Activated naive CD4-positive, alpha-beta T cell treated with anti-CD3 and anti-CD28 coated beads, Interleukin-2, amount 10 ng/mL, durations not matched to agents 7 days and 5 days (primary cell): ENCODE data around the gene HUS1.
"Not testable (repeated sequence)": the region's sequence is repeated elsewhere in the genome, so short reads cannot be mapped to it uniquely, and the experiment has no call there.

Experiments used
- CTCF ChIA-PET: fragments of 350-600 bp; sonication (Branson Sonifier 250); formaldehyde crosslinking; loops from one replicate; lab custom pipeline; 2021; ENCODE audit warnings: antibody characterized with exemption; lab: Charles Lee
- DNase-seq: peaks from one replicate; pipeline ENCODE4 v3.0.0-alpha.2; 2020
- H3K27ac Mint-ChIP-seq: one replicate; pipeline ENCODE4 v1.8.0; 2021; ENCODE audit warnings: mild to moderate bottlenecking, moderate library complexity, mixed read lengths
- H3K27me3 Mint-ChIP-seq: one replicate; pipeline ENCODE4 v1.8.0; 2021; ENCODE audit warnings: mild to moderate bottlenecking, mixed read lengths
- H3K36me3 Mint-ChIP-seq: one replicate; pipeline ENCODE4 v1.8.0; 2021; ENCODE audit warnings: mixed read lengths
- H3K4me1 Mint-ChIP-seq: one replicate; pipeline ENCODE4 v1.8.0; 2021; ENCODE audit warnings: mixed read lengths
- H3K4me3 Mint-ChIP-seq: one replicate; pipeline ENCODE4 v1.8.0; 2021; ENCODE audit warnings: mild to moderate bottlenecking, moderate library complexity, mixed read lengths
- H3K9me3 Mint-ChIP-seq: one replicate; pipeline ENCODE4 v1.8.0; 2021; ENCODE audit warnings: mixed read lengths

Gene HUS1

GRCh38 chr7:47991741-47992311 is 12.4 kb upstream of the HUS1 start:
- Mint-ChIP-seq H3K4me3 (peak overlapping the region; percentile 79), H3K27me3 (no peaks in the 10 kb centered on the region), H3K36me3 (peaks cover 2% of the 10 kb centered on the region), H3K4me1 (peaks cover 23% of the 10 kb centered on the region), H3K27ac (peak overlapping the region; percentile 91), H3K9me3 (peaks cover 2% of the 10 kb centered on the region)
- CTCF ChIA-PET, result interaction anchor here (0.7 to 3.5 kb wide), 23 partner anchors 9 to 163 kb away, joined by 3 to 84 read pairs (median 4); partner anchors contain the start of gene UPP1
- DNase-seq, result peak; percentile 94

GRCh38 chr7:47991270-47991669 is 11.9 kb upstream of the HUS1 start:
- peaks cover 23% of the 10 kb centered on the region for H3K4me1 Mint-ChIP-seq
- DNase-seq, result no peak
- no peaks in the 10 kb centered on the region for H3K27me3 Mint-ChIP-seq
- peak overlapping the region; percentile 79 for H3K4me3 Mint-ChIP-seq
- H3K9me3 Mint-ChIP-seq, result peaks cover 2% of the 10 kb centered on the region
- peaks cover 2% of the 10 kb centered on the region for H3K36me3 Mint-ChIP-seq
- CTCF ChIA-PET, result interaction anchor here (0.7 to 3.5 kb wide), 19 partner anchors 8 to 164 kb away, joined by 3 to 84 read pairs (median 4); partner anchors contain the start of gene UPP1
- peak overlapping the region; percentile 91 for H3K27ac Mint-ChIP-seq

- Mint-ChIP-seq H3K4me1 (peaks cover 23% of the 10 kb centered on the region), H3K9me3 (peaks cover 2% of the 10 kb centered on the region), H3K4me3 (peak overlapping the region; percentile 13), H3K27ac (peak overlapping the region; percentile 59), H3K36me3 (peaks cover 2% of the 10 kb centered on the region), H3K27me3 (no peaks in the 10 kb centered on the region)
- no peak for DNase-seq
- CTCF ChIA-PET, result interaction anchor here (1.0 to 3.5 kb wide), 10 partner anchors 8 to 164 kb away, joined by 4 to 84 read pairs (median 8); no protein-coding TSS in a partner anchor
Observed at GRCh38 chr7:47990592-47990991, 11.2 kb upstream of the HUS1 start.

- H3K4me3 Mint-ChIP-seq, H3K9me3 Mint-ChIP-seq, H3K36me3 Mint-ChIP-seq, H3K27me3 Mint-ChIP-seq, DNase-seq, H3K27ac Mint-ChIP-seq: not testable (repeated sequence)
- CTCF ChIA-PET, result interaction anchor here (0.7 to 3.5 kb wide), 5 partner anchors 12 to 120 kb away, joined by 4 to 84 read pairs (median 10); no protein-coding TSS in a partner anchor
- H3K4me1 Mint-ChIP-seq, result peaks cover 23% of the 10 kb centered on the region
Observed at GRCh38 chr7:47989607-47990400, 10.4 kb upstream of the HUS1 start.

- DNase-seq, result no peak
- H3K36me3 Mint-ChIP-seq, result peaks cover 2% of the 10 kb centered on the region
- H3K9me3 Mint-ChIP-seq, result no peaks in the 10 kb centered on the region
- peaks cover 23% of the 10 kb centered on the region for H3K4me1 Mint-ChIP-seq
- no peaks in the 10 kb centered on the region for H3K27me3 Mint-ChIP-seq
- H3K27ac Mint-ChIP-seq, result no peak overlapping the region
- no peak overlapping the region for H3K4me3 Mint-ChIP-seq
- CTCF ChIA-PET, result interaction anchor here (0.6 to 2.6 kb wide), 12 partner anchors 11 to 150 kb away, joined by 3 to 23 read pairs (median 4); no protein-coding TSS in a partner anchor
Observed at GRCh38 chr7:47988496-47989386, 9.3 kb upstream of the HUS1 start.

GRCh38 chr7:47982610-47983009 is 3.2 kb upstream of the HUS1 start:
- no peak for DNase-seq
- Mint-ChIP-seq H3K4me1 (peaks cover 20% of the 10 kb centered on the region), H3K27ac (no peak overlapping the region), H3K9me3 (no peaks in the 10 kb centered on the region), H3K4me3 (no peak overlapping the region), H3K36me3 (peaks cover 14% of the 10 kb centered on the region), H3K27me3 (no peaks in the 10 kb centered on the region)
- CTCF ChIA-PET, result interaction anchor here (1.1 to 2.1 kb wide), 4 partner anchors 9 to 127 kb away, joined by 3 to 10 read pairs (median 5); no protein-coding TSS in a partner anchor

- Mint-ChIP-seq H3K4me1 (peaks cover 23% of the 10 kb centered on the region), H3K36me3 (peaks cover 28% of the 10 kb centered on the region)
- H3K27ac Mint-ChIP-seq, DNase-seq, CTCF ChIA-PET, H3K4me3 Mint-ChIP-seq, H3K9me3 Mint-ChIP-seq, H3K27me3 Mint-ChIP-seq: not testable (repeated sequence)
Observed at GRCh38 chr7:47980648-47981047, 1.2 kb upstream of the HUS1 start.

- CTCF ChIA-PET, result no interaction called here
- peak overlapping the region; percentile 90 for H3K4me3 Mint-ChIP-seq
- H3K4me1 Mint-ChIP-seq, result peaks cover 23% of the 10 kb centered on the region
- peak overlapping the region; percentile 96 for H3K27ac Mint-ChIP-seq
- no peak for DNase-seq
- H3K36me3 Mint-ChIP-seq, result peaks cover 31% of the 10 kb centered on the region
- no peaks in the 10 kb centered on the region for H3K27me3 Mint-ChIP-seq
- no peaks in the 10 kb centered on the region for H3K9me3 Mint-ChIP-seq
Observed at GRCh38 chr7:47979832-47980181, 392 bp upstream of the HUS1 start.

GRCh38 chr7:47978790-47979144 is 648 bp downstream of the HUS1 start:
- Mint-ChIP-seq H3K4me3 (peak overlapping the region; percentile 90), H3K27ac (peak overlapping the region; percentile 96), H3K4me1 (peaks cover 25% of the 10 kb centered on the region), H3K27me3 (no peaks in the 10 kb centered on the region), H3K9me3 (no peaks in the 10 kb centered on the region), H3K36me3 (peaks cover 41% of the 10 kb centered on the region)
- CTCF ChIA-PET, result interaction anchor here (0.7 to 1.8 kb wide), 7 partner anchors 10 to 132 kb away, joined by 3 to 11 read pairs (median 4); no protein-coding TSS in a partner anchor
- DNase-seq, result no peak

- Mint-ChIP-seq H3K4me3 (no peak overlapping the region), H3K27ac (no peak overlapping the region), H3K27me3 (no peaks in the 10 kb centered on the region), H3K9me3 (no peaks in the 10 kb centered on the region), H3K4me1 (peaks cover 21% of the 10 kb centered on the region), H3K36me3 (peaks cover 62% of the 10 kb centered on the region)
- CTCF ChIA-PET, result interaction anchor here (0.5 to 2.6 kb wide), 3 partner anchors 15 to 162 kb away, joined by 3 to 9 read pairs (median 4); no protein-coding TSS in a partner anchor
- no peak for DNase-seq
Observed at GRCh38 chr7:47973739-47974138, 5.7 kb downstream of the HUS1 start.

- H3K27ac Mint-ChIP-seq, result no peak overlapping the region
- DNase-seq, result no peak
- H3K27me3 Mint-ChIP-seq, result no peaks in the 10 kb centered on the region
- peaks cover 66% of the 10 kb centered on the region for H3K36me3 Mint-ChIP-seq
- H3K4me3 Mint-ChIP-seq, result no peak overlapping the region
- no peaks in the 10 kb centered on the region for H3K9me3 Mint-ChIP-seq
- CTCF ChIA-PET, result interaction anchor here (1.7 kb wide), 1 partner anchor 30 kb away, joined by 3 read pairs; no protein-coding TSS in a partner anchor
- H3K4me1 Mint-ChIP-seq, result peaks cover 8% of the 10 kb centered on the region
Observed at GRCh38 chr7:47970761-47971160, 8.7 kb downstream of the HUS1 start.

GRCh38 chr7:47968847-47969774 is 10.3 kb downstream of the HUS1 start:
- H3K4me1 Mint-ChIP-seq, result peaks cover 6% of the 10 kb centered on the region
- no peaks in the 10 kb centered on the region for H3K27me3 Mint-ChIP-seq
- H3K27ac Mint-ChIP-seq, result no peak overlapping the region
- H3K4me3 Mint-ChIP-seq, result no peak overlapping the region
- peaks cover 68% of the 10 kb centered on the region for H3K36me3 Mint-ChIP-seq
- peak; percentile 70 for DNase-seq
- CTCF ChIA-PET, result interaction anchor here (0.6 to 1.7 kb wide), 13 partner anchors 9 to 186 kb away, joined by 3 to 8 read pairs (median 4); no protein-coding TSS in a partner anchor
- H3K9me3 Mint-ChIP-seq, result no peaks in the 10 kb centered on the region

- no peak for DNase-seq
- CTCF ChIA-PET, result interaction anchor here (1.1 to 1.5 kb wide), 2 partner anchors 23 to 143 kb away, joined by 5 to 12 read pairs; no protein-coding TSS in a partner anchor
- H3K36me3 Mint-ChIP-seq, result peaks cover 63% of the 10 kb centered on the region
- no peak overlapping the region for H3K4me3 Mint-ChIP-seq
- peaks cover 6% of the 10 kb centered on the region for H3K4me1 Mint-ChIP-seq
- no peak overlapping the region for H3K27ac Mint-ChIP-seq
- no peaks in the 10 kb centered on the region for H3K27me3 Mint-ChIP-seq
- no peaks in the 10 kb centered on the region for H3K9me3 Mint-ChIP-seq
Observed at GRCh38 chr7:47967708-47968107, 11.7 kb downstream of the HUS1 start.
